SK-N-SH treated with all-trans-retinoic acid at 6 μM for 48 hours (cell line): ENCODE measurements around the gene VPS39.

Experiments used
- ARNTL ChIP-seq: fragments of 450-650 bp; formaldehyde crosslinking; IDR thresholded peaks from 2 replicates; pipeline ENCODE4 v1.5.0; 2020; ENCODE audit warnings: low read depth, mild to moderate bottlenecking, moderate library complexity, borderline replicate concordance
- CREB5 ChIP-seq: fragments of 250-450 bp; sonication (Bioruptor Pico); IDR thresholded peaks from 2 replicates; pipeline ENCODE4 v1.5.1; 2020; ENCODE audit warnings: low read depth, mild to moderate bottlenecking, moderate library complexity
- CSDC2 ChIP-seq: fragments of 250-450 bp; sonication (Bioruptor Pico); IDR thresholded peaks from 2 replicates; pipeline ENCODE4 v1.5.0; 2020; ENCODE audit warnings: mild to moderate bottlenecking, moderate library complexity
- PATZ1 ChIP-seq: fragments of 250-450 bp; sonication (Bioruptor Pico); IDR thresholded peaks from 2 replicates; pipeline ENCODE4 v1.8.0; 2020; ENCODE audit warnings: mild to moderate bottlenecking, moderate library complexity, borderline replicate concordance
- RARB ChIP-seq: fragments of 250-450 bp; sonication (Bioruptor Pico); IDR thresholded peaks from 2 replicates; pipeline ENCODE4 v1.8.0; 2021; ENCODE audit warnings: mild to moderate bottlenecking, moderate library complexity
- TCF4 ChIP-seq: fragments of 250-450 bp; sonication (Bioruptor Pico); IDR thresholded peaks from 2 replicates; pipeline ENCODE4 v1.8.0; 2021; ENCODE audit warnings: mild to moderate bottlenecking, moderate library complexity, borderline replicate concordance
- TOX ChIP-seq: fragments of 250-450 bp; sonication (Bioruptor Pico); IDR thresholded peaks from 2 replicates; pipeline ENCODE4 v1.8.0; 2021; ENCODE audit warnings: mild to moderate bottlenecking, moderate library complexity, borderline replicate concordance
- ZFP3 ChIP-seq: fragments of 250-450 bp; sonication (Bioruptor Pico); IDR thresholded peaks from 2 replicates; pipeline ENCODE4 v1.5.0; 2020; ENCODE audit warnings: mild to moderate bottlenecking, moderate library complexity
- ZFP30 ChIP-seq: fragments of 450-650 bp; formaldehyde crosslinking; IDR thresholded peaks from 2 replicates; pipeline ENCODE4 v1.5.0; 2022; ENCODE audit warnings: mild to moderate bottlenecking, moderate library complexity
- ZNF565 ChIP-seq: fragments of 450-650 bp; formaldehyde crosslinking; conservative IDR thresholded peaks from 2 replicates; pipeline ENCODE4 v1.5.0; 2020; ENCODE audit warnings: low read depth, mild to moderate bottlenecking, moderate library complexity
- ZNF70 ChIP-seq: fragments of 450-650 bp; formaldehyde crosslinking; IDR thresholded peaks from 2 replicates; pipeline ENCODE4 v1.5.0; 2020; ENCODE audit warnings: mild to moderate bottlenecking, moderate library complexity
- TF ChIP-seq, protein P1 (sequence below): fragments of 250-450 bp; sonication (Bioruptor Pico); IDR thresholded peaks from 2 replicates; pipeline ENCODE4 v1.5.1; 2021; ENCODE audit warnings: mild to moderate bottlenecking, moderate library complexity
- TF ChIP-seq, protein P2 (sequence below): fragments of 250-450 bp; sonication (Bioruptor Pico); IDR thresholded peaks from 2 replicates; pipeline ENCODE4 v1.8.0; 2021; ENCODE audit warnings: low read depth, mild to moderate bottlenecking, moderate library complexity, borderline replicate concordance

DNA sequence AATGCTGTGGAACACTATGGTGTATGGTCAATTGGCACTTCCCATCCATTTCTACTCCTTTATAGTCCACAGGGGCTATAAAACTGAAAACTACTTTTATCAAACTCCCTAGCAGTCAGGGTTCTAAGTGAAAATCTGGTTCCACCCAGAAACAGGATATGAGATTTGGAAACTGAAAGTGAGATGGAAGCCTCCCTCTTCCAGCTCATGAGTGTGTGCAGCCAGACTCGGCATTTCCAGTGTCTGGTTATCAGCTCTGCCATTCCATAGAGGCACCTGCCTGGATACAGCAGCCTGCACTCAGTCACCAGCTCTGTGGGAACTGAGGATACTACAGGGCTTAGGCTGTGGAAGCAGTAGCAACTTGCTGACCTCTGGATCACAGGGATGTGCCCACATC lies 37.0 kb downstream of the VPS39 start:
- no peak for TF ChIP-seq RARB (CRISPR knock-in tag)
- TF ChIP-seq ZNF565, result no peak
- TF ChIP-seq TCF4 (CRISPR knock-in tag), result no peak
- TF ChIP-seq CSDC2 (CRISPR knock-in tag), result no peak
- TF ChIP-seq PATZ1, result no peak
- TF ChIP-seq ZFP30 (CRISPR knock-in tag), result no peak
- TF ChIP-seq ZNF70 (CRISPR knock-in tag), result no peak
- TF ChIP-seq ARNTL, result no peak
- no peak for TF ChIP-seq TOX (CRISPR knock-in tag)
- TF ChIP-seq ZFP3 (CRISPR knock-in tag), result no peak
- TF ChIP-seq, protein P1, sequence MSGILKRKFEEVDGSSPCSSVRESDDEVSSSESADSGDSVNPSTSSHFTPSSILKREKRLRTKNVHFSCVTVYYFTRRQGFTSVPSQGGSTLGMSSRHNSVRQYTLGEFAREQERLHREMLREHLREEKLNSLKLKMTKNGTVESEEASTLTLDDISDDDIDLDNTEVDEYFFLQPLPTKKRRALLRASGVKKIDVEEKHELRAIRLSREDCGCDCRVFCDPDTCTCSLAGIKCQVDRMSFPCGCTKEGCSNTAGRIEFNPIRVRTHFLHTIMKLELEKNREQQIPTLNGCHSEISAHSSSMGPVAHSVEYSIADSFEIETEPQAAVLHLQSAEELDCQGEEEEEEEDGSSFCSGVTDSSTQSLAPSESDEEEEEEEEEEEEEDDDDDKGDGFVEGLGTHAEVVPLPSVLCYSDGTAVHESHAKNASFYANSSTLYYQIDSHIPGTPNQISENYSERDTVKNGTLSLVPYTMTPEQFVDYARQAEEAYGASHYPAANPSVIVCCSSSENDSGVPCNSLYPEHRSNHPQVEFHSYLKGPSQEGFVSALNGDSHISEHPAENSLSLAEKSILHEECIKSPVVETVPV (CRISPR knock-in tag), result no peak
- no peak for TF ChIP-seq CREB5 (CRISPR knock-in tag)
- TF ChIP-seq, protein P2, sequence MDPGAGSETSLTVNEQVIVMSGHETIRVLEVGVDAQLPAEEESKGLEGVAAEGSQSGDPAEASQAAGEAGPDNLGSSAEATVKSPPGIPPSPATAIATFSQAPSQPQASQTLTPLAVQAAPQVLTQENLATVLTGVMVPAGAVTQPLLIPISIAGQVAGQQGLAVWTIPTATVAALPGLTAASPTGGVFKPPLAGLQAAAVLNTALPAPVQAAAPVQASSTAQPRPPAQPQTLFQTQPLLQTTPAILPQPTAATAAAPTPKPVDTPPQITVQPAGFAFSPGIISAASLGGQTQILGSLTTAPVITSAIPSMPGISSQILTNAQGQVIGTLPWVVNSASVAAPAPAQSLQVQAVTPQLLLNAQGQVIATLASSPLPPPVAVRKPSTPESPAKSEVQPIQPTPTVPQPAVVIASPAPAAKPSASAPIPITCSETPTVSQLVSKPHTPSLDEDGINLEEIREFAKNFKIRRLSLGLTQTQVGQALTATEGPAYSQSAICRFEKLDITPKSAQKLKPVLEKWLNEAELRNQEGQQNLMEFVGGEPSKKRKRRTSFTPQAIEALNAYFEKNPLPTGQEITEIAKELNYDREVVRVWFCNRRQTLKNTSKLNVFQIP (CRISPR knock-in tag), result no peak
